Measurements from ENCODE around the gene PROCR. TPM values are rescaled to one million over a fixed set of nuclear protein-coding genes. Genes with fewer than 3 reads are reported as not detected.
A peak's percentile ranks its signal among the peaks of the same experiment; 100 is the strongest.
"Not testable (repeated sequence)": the region's sequence is repeated elsewhere in the genome, so short reads cannot be mapped to it uniquely, and the experiment has no call there.

PROCR gene
- total RNA-seq, 4 donors from 2014 or later, result 2.4 to 8.6 (median 7.3) TPM

DNA sequence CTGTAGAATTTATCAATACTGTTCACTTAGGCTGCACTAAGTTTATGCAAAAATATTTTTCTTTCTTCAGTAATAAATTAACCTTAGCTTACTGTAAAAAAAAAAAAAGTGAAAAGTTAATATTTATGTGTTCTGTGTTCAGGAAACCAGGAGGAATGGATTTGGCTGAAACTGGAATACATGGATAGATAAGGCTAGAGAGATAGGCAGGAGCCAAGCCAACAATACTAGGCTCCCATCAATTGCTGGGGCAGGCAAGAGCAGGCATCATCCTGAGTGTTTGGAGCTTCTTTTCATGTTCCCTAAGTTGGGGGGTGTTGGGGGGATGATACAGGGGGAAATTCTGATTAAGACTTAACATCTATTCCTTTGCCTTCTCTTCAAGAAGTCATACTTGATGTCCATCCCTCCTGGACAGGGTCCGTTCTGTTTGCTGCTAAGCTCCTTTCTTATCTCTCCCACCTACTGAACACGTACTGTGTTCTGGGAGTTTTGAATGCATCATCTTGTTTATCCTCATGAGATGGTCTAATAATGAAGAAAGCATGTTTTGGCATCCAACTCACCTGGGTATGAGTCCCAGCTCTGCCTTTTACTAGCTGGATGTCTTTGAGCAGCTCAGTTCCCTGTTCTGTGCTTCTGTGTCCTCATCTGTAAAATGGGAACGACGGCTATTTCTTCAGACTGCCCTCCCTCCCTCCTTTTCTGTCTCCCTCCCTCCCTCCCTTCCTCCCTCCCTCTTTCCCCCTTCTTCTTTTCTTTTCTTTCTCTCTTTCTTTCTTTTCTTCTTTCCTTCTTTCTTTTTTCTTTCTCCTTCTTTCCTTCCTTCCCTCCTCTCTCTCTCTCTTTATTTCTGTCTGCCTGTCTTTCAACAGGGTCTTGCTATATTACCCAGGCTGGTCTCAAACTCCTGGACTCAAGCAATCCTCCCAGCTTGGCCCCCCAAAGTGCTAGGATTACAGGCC lies 6.4 kb upstream of the PROCR start:
- WGBS, 2 donors (ENCODE audit: low coverage in 1 of 2), result 86 to 87% methylated on average over 4 of the region's 4 CpGs
- intact Hi-C loops (cut with DNase I; ENCODE audit: low total_unique reads), result no loop called here
- Histone ChIP-seq H3K27me3 (no peaks in the 10 kb centered on the region), H3K27ac (no peak overlapping the region), H3K9me3 (no peaks in the 10 kb centered on the region), H3K36me3 (no peaks in the 10 kb centered on the region), H3K4me3 (no peak overlapping the region), H3K4me1 (peaks cover 0 to 4% (median 0%) of the 10 kb centered on the region in 4 donors)
- in situ Hi-C loops (cut with MboI; ENCODE audit: low pct_ligation_motif_present in 1 of 4, low pct_unique_long_range_greater_than_20kb in 1 of 4, low sequenced_read_pairs in 3 of 4), result no loop called here
- no peak for DNase-seq
- TF ChIP-seq, protein P1, sequence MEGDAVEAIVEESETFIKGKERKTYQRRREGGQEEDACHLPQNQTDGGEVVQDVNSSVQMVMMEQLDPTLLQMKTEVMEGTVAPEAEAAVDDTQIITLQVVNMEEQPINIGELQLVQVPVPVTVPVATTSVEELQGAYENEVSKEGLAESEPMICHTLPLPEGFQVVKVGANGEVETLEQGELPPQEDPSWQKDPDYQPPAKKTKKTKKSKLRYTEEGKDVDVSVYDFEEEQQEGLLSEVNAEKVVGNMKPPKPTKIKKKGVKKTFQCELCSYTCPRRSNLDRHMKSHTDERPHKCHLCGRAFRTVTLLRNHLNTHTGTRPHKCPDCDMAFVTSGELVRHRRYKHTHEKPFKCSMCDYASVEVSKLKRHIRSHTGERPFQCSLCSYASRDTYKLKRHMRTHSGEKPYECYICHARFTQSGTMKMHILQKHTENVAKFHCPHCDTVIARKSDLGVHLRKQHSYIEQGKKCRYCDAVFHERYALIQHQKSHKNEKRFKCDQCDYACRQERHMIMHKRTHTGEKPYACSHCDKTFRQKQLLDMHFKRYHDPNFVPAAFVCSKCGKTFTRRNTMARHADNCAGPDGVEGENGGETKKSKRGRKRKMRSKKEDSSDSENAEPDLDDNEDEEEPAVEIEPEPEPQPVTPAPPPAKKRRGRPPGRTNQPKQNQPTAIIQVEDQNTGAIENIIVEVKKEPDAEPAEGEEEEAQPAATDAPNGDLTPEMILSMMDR (IDR thresholded peaks at IDR 0.05), result no peak
- TF ChIP-seq POLR2AphosphoS5 (IDR thresholded peaks at IDR 0.05), result no peak

DNA sequence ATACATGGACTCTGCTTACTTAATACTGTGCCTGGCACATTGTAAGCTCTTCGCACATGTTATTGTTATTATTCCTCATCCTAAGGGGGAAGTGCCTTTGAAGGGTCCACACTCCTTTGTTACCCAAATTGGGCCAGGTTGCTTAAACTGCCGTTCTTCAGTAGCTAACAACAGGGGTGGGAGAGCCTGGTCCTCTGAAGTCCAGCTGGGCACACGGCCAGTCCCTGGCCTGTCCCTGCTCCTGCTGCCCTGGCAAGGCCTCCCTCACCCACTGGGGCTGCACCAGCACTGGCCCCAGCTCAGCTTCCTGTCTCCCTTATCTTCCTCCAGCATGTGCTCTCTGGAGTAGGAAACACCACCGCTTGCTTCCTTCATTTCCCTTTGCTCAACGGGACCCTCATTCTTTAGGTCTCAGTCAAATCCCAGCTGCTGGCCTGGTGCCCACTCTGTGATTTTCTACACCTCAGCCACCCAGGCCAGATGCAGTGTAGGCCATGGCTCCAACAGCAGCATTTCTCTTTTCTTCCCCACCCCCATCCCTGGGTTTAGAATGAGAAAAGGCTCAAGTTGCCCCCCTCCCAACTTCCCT lies 5.5 kb upstream of the PROCR start:
- no peaks in the 10 kb centered on the region for H3K27me3 ChIP-seq
- TF ChIP-seq POLR2AphosphoS5 (IDR thresholded peaks at IDR 0.05), result peak in 1 of 3 donors; percentile 29
- no peak for TF ChIP-seq POLR2A (IDR thresholded peaks at IDR 0.05)
- no peak for TF ChIP-seq EP300 (IDR thresholded peaks at IDR 0.05; ENCODE audit: low read depth)
- TF ChIP-seq, protein P1 (IDR thresholded peaks at IDR 0.05), result no peak
- in situ Hi-C loops (cut with MboI; ENCODE audit: low pct_ligation_motif_present in 1 of 4, low pct_unique_long_range_greater_than_20kb in 1 of 4, low sequenced_read_pairs in 3 of 4) (no loop called here), intact Hi-C loops (cut with DNase I; ENCODE audit: low total_unique reads) (no loop called here)
- DNase-seq, result no peak
- H3K4me3 ChIP-seq, result no peak overlapping the region
- H3K4me1 ChIP-seq, result peaks cover 0 to 5% (median 0%) of the 10 kb centered on the region in 4 donors
- no peaks in the 10 kb centered on the region for H3K36me3 ChIP-seq
- H3K27ac ChIP-seq, result no peak overlapping the region
- H3K9me3 ChIP-seq, result no peaks in the 10 kb centered on the region
- WGBS, 2 donors (ENCODE audit: low coverage in 1 of 2), result 59 to 66% methylated on average over 4 to 5 of the region's 5 CpGs

DNA sequence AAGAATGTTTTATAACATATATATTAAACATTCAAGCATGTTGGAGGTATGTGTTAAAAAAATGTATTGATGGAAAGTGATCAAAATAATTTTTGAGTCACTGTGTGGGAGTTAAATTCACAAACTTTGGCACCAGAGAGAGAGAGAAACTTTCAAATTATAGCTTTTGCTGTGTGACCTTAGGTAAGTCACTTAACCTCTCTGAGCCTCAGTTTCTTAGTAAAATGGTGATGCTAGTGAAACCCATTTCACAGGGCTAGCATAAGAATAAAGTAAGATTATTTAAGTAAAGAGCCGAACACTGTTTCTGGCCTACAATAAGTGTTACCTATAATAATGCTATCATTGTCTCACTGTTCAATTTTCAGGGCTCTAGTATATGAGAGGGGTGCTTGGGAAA lies 4.1 kb upstream of the PROCR start:
- Histone ChIP-seq H3K27me3 (no peaks in the 10 kb centered on the region), H3K4me3 (no peak overlapping the region), H3K27ac (no peak overlapping the region), H3K9me3 (no peaks in the 10 kb centered on the region), H3K36me3 (no peaks in the 10 kb centered on the region), H3K4me1 (peaks cover 0 to 18% (median 4%) of the 10 kb centered on the region in 4 donors)
- TF ChIP-seq EP300 (IDR thresholded peaks at IDR 0.05; ENCODE audit: low read depth), result no peak
- TF ChIP-seq, protein P1 (IDR thresholded peaks at IDR 0.05), result no peak
- TF ChIP-seq POLR2A (IDR thresholded peaks at IDR 0.05), result no peak
- intact Hi-C loops (cut with DNase I; ENCODE audit: low total_unique reads), result no loop called here
- in situ Hi-C loops (cut with MboI; ENCODE audit: low pct_ligation_motif_present in 1 of 4, low pct_unique_long_range_greater_than_20kb in 1 of 4, low sequenced_read_pairs in 3 of 4), result no loop called here
- DNase-seq, result no peak
- 97 to 100% methylated on average over 1 of the region's 1 CpG for WGBS, 2 donors (ENCODE audit: low coverage in 1 of 2)

DNA sequence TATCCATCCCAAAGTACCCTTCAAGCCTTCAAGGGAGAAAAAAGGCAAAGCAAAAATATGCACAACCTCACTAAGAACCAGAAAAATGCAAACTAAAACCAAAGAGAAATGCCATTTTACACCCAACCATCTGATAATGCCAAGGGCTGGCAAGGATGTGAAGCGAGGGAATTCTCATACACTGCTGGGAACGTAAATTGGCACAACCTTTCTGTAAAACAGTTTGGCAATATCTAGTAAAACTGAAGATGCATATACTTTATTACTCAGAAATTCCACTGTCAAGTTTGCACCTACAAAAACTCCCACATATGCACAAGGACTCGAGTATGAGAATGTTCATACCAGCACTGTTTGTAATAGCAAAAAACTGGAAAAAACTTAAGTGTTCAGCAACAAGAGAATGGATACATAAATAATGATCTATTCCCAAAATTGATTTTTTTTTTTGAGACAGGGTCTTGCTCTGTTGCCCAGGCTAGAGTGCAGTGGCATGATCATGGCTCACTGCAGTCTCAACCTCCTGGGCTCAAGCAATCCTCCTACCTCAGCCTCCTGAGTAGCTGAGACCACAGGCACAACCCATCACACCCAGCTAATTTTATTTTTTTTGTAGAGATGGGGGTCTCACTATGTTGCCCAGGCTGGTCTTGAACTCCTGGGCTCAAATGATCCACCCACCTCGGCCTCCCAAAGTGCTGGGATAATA lies 3.0 kb upstream of the PROCR start:
- H3K36me3 ChIP-seq; H3K27ac ChIP-seq; H3K9me3 ChIP-seq; H3K27me3 ChIP-seq; intact Hi-C loops (cut with DNase I; ENCODE audit: low total_unique reads); H3K4me3 ChIP-seq; in situ Hi-C loops (cut with MboI; ENCODE audit: low pct_ligation_motif_present in 1 of 4, low pct_unique_long_range_greater_than_20kb in 1 of 4, low sequenced_read_pairs in 3 of 4); DNase-seq: not testable (repeated sequence)
- WGBS, 2 donors (ENCODE audit: low coverage in 1 of 2), result 77 to 91% methylated on average over 2 to 4 of the region's 4 CpGs
- peaks cover 0 to 18% (median 4%) of the 10 kb centered on the region in 4 donors for H3K4me1 ChIP-seq

Data from transverse colon (tissue), 4 donors.